IPS-18a (cell line): Measurements from ENCODE around the gene UGT2B10.
"Not testable (repeated sequence)": the region's sequence is repeated elsewhere in the genome, so short reads cannot be mapped to it uniquely, and the experiment has no call there.

ENCODE experiments used
- H3K27ac ChIP-seq: one replicate; pipeline ENCODE4 v1.5.1; 2013; ENCODE audit warnings: low read length
- H3K27me3 ChIP-seq: one replicate; pipeline ENCODE4 v1.6.1; 2013; ENCODE audit warnings: mild to moderate bottlenecking, low read length; ENCODE audit not compliant: control insufficient read depth, insufficient read depth
- H3K36me3 ChIP-seq: one replicate; pipeline ENCODE4 v1.6.1; 2013; ENCODE audit warnings: low read depth, low read length; ENCODE audit not compliant: control insufficient read depth
- H3K4me1 ChIP-seq: one replicate; pipeline ENCODE4 v1.6.1; 2013; ENCODE audit warnings: low read depth, low read length; ENCODE audit not compliant: control insufficient read depth
- H3K4me3 ChIP-seq: one replicate; pipeline ENCODE4 v1.5.1; 2013; ENCODE audit warnings: low read length
- H3K9ac ChIP-seq: one replicate; pipeline ENCODE4 v1.6.1; 2013; ENCODE audit warnings: mild to moderate bottlenecking, low read length, moderate library complexity
- H3K9me3 ChIP-seq: one replicate; pipeline ENCODE4 v1.6.1; 2013; ENCODE audit warnings: low read depth, low read length; ENCODE audit not compliant: control insufficient read depth

The UGT2B10 gene

GRCh38 chr4:68818030-68818462 is 2.3 kb downstream of the UGT2B10 start:
- H3K27ac ChIP-seq, H3K4me3 ChIP-seq, H3K36me3 ChIP-seq, H3K27me3 ChIP-seq, H3K9ac ChIP-seq, H3K9me3 ChIP-seq: not testable (repeated sequence)
- H3K4me1 ChIP-seq, result peaks cover 18% of the 10 kb centered on the region

GRCh38 chr4:68831642-68832041 is 15.8 kb downstream of the UGT2B10 start:
- Histone ChIP-seq H3K4me3 (no peak overlapping the region), H3K36me3 (no peaks in the 10 kb centered on the region), H3K9ac (no peak overlapping the region), H3K27ac (no peak overlapping the region), H3K4me1 (no peaks in the 10 kb centered on the region), H3K9me3 (no peaks in the 10 kb centered on the region), H3K27me3 (no peaks in the 10 kb centered on the region)

DNA sequence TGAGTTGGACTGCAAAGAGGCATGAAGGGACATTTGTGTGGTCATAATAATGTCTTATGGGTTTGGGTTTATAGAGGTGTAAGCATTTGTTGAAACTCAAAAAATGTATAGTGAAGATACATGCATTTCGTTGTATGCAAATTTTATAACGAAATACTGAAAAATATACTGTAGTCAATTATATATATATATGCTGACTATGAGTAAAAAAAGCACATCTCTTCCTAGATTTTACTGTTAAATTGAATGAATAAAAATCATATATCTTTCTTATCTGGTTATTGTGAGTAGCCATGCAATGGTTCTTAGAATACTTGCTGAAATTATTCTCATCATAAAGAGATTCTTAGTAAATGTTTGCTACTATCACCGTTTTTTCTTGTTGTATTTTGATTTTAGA is 34.5 kb downstream of the UGT2B10 start:
- Histone ChIP-seq H3K4me3 (no peak overlapping the region), H3K27me3 (no peaks in the 10 kb centered on the region), H3K36me3 (no peaks in the 10 kb centered on the region), H3K9me3 (no peaks in the 10 kb centered on the region), H3K9ac (no peak overlapping the region), H3K4me1 (no peaks in the 10 kb centered on the region), H3K27ac (no peak overlapping the region)

- Histone ChIP-seq H3K4me3 (no peak overlapping the region), H3K9ac (no peak overlapping the region), H3K36me3 (no peaks in the 10 kb centered on the region), H3K9me3 (peaks cover 3% of the 10 kb centered on the region), H3K4me1 (no peaks in the 10 kb centered on the region), H3K27me3 (no peaks in the 10 kb centered on the region), H3K27ac (no peak overlapping the region)
These were observed 40.0 kb downstream of the UGT2B10 start for GRCh38 chr4:68855771-68856170.

GRCh38 chr4:68858039-68858438 is 42.2 kb downstream of the UGT2B10 start:
- H3K27me3 ChIP-seq, result no peaks in the 10 kb centered on the region
- no peak overlapping the region for H3K9ac ChIP-seq
- no peak overlapping the region for H3K27ac ChIP-seq
- no peaks in the 10 kb centered on the region for H3K36me3 ChIP-seq
- H3K4me1 ChIP-seq, result no peaks in the 10 kb centered on the region
- H3K9me3 ChIP-seq, result peaks cover 3% of the 10 kb centered on the region
- H3K4me3 ChIP-seq, result no peak overlapping the region

DNA sequence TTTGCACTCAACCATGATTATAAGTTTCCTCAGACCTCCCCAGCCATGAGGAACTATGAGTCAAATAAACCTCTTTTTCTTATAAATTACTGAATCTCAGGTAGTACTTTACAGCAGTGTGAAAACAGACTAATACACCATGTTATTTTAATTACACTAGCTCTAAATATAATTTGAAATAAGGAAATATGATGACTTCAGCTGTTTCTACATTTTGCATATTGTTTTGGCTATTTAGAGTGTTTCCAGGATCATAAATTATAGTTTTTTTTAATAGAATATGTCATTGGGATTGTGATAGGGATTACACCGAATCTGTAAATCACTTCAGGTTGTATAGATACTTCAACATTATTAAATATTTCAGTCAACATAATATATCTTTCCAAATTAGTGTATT is 43.9 kb downstream of the UGT2B10 start:
- no peak overlapping the region for H3K27ac ChIP-seq
- peaks cover 3% of the 10 kb centered on the region for H3K9me3 ChIP-seq
- no peaks in the 10 kb centered on the region for H3K4me1 ChIP-seq

GRCh38 chr4:68861057-68861456 is 45.3 kb downstream of the UGT2B10 start:
- Histone ChIP-seq H3K27ac (no peak overlapping the region), H3K9me3 (peaks cover 3% of the 10 kb centered on the region), H3K27me3 (no peaks in the 10 kb centered on the region), H3K4me1 (no peaks in the 10 kb centered on the region), H3K36me3 (no peaks in the 10 kb centered on the region), H3K9ac (no peak overlapping the region), H3K4me3 (no peak overlapping the region)

More for the DNA sequence above, 43.9 kb downstream of the UGT2B10 start:
- Histone ChIP-seq H3K27me3 (no peaks in the 10 kb centered on the region), H3K36me3 (no peaks in the 10 kb centered on the region), H3K9ac (no peak overlapping the region), H3K4me3 (no peak overlapping the region)

DNA sequence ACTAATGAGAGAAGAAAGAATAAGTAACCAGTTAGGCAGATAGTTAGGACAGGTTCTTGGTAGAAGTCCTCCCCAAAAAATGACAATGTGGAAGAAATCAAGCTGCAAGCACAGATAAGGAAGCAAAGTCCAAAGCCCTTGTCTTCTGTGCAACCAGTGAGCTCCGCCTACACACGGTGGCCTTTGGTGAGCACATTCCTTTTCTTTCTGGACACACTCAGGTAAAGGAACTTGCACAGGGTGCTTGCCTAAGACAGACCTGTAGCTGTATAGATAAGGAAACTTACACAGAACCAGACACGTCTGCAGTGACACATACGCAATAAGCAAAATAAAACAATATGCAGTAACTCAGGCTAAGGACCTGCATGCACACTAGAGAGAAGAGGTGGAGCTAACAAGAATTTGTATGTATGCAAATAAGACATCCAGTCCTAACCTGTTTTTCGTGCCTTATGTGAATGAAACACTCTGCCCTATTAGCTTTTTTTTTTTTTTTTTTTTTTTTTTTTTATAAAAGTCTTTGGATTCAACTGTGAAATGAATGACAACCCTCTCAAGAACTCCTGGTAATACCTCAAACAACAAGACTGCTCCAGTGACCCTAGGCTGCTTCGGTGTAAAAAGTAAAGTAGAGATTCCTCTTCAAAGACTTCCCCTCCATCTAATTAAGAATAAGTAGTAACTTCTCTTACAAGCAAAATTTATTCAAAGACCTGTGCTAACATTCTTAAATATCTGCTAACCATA is 48.8 kb downstream of the UGT2B10 start:
- no peaks in the 10 kb centered on the region for H3K36me3 ChIP-seq
- H3K27me3 ChIP-seq, result no peaks in the 10 kb centered on the region
- no peaks in the 10 kb centered on the region for H3K9me3 ChIP-seq
- H3K9ac ChIP-seq, result no peak overlapping the region
- no peaks in the 10 kb centered on the region for H3K4me1 ChIP-seq
- H3K27ac ChIP-seq, result no peak overlapping the region
- H3K4me3 ChIP-seq, result no peak overlapping the region

DNA sequence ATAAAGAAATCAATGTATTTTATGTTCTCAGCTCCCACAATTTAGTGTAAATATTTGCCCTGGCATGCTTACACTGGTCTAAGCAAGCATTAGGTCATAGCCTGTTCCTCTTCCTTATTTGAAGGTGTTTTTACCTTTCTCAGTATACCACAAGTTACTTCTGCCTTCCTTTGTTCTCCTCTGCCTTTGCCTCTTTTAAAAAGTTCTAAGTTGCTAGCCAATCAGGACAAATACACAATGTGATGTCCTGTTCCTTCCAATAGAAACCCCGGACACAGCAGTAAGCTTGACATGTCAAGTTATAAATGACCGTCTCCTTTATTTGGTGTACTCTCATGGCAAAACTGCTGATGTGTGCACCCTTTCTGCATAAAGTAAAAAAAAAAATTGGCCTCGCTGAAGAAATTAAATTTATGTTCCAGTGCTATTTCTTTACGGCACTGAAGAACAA is 49.4 kb downstream of the UGT2B10 start:
- no peaks in the 10 kb centered on the region for H3K4me1 ChIP-seq
- no peaks in the 10 kb centered on the region for H3K36me3 ChIP-seq
- no peak overlapping the region for H3K27ac ChIP-seq
- H3K9me3 ChIP-seq, result no peaks in the 10 kb centered on the region
- H3K9ac ChIP-seq, result no peak overlapping the region
- no peaks in the 10 kb centered on the region for H3K27me3 ChIP-seq
- H3K4me3 ChIP-seq, result no peak overlapping the region

- H3K27me3 ChIP-seq, result no peaks in the 10 kb centered on the region
- H3K27ac ChIP-seq, result no peak overlapping the region
- no peaks in the 10 kb centered on the region for H3K9me3 ChIP-seq
- H3K4me1 ChIP-seq, result no peaks in the 10 kb centered on the region
- no peaks in the 10 kb centered on the region for H3K36me3 ChIP-seq
- no peak overlapping the region for H3K9ac ChIP-seq
- no peak overlapping the region for H3K4me3 ChIP-seq
These were observed 50.0 kb downstream of the UGT2B10 start for GRCh38 chr4:68865760-68866159.

GRCh38 chr4:68869274-68869773 is 53.5 kb downstream of the UGT2B10 start:
- Histone ChIP-seq H3K27me3 (no peaks in the 10 kb centered on the region), H3K4me1 (no peaks in the 10 kb centered on the region), H3K27ac (no peak overlapping the region), H3K36me3 (no peaks in the 10 kb centered on the region), H3K9ac (no peak overlapping the region), H3K4me3 (no peak overlapping the region), H3K9me3 (no peaks in the 10 kb centered on the region)
